Panc1 (cell line): ENCODE data around the gene PIK3CD. TPM values are rescaled to one million over a fixed set of nuclear protein-coding genes. Genes with fewer than 3 reads are reported as not detected.
"Not testable (repeated sequence)": the region's sequence is repeated elsewhere in the genome, so short reads cannot be mapped to it uniquely, and the experiment has no call there.

Source experiments
- ATAC-seq: fragments of 200-7000 bp; cut with Tn5 transposase; 2 replicates; pipeline ENCODE4 v1.9.1; 2020; ENCODE audit warnings: mild to moderate bottlenecking, moderate library complexity
- BruUV-seq: library from RNA; stranded (reverse); fragments of 400-500 nt; replicated peaks from 2 replicates; lab custom pipeline; 2021; lab: Mats Ljungman, UMichigan
- CTCF ChIA-PET: fragments of 300-600 bp; sonication (Branson Sonifier 250); formaldehyde crosslinking; loops from one replicate; lab custom pipeline; 2022; ENCODE audit warnings: antibody characterized with exemption; lab: Charles Lee
- POLR2A ChIA-PET: fragments of 300-600 bp; sonication (Branson Sonifier 250); formaldehyde crosslinking; loops from one replicate; lab custom pipeline; 2022; ENCODE audit warnings: antibody characterized with exemption; lab: Charles Lee
- DNase-seq: peaks from one replicate; pipeline ENCODE4 v3.0.0-alpha.2; 2010; ENCODE audit warnings: low read depth, low spot score
- H3K27ac ChIP-seq: 2 replicates; pipeline ENCODE4 v1.5.1; 2011; ENCODE audit warnings: mild to moderate bottlenecking, low read length, inconsistent platforms
- H3K27me3 ChIP-seq: fragments of 200-500 bp; sonication (Bioruptor generic); 2 replicates; pipeline ENCODE4 v1.6.0; 2014; ENCODE audit warnings: low read length, inconsistent platforms; ENCODE audit not compliant: control insufficient read depth, insufficient read depth
- H3K36me3 ChIP-seq: fragments of 200-500 bp; sonication (Bioruptor generic); 2 replicates; pipeline ENCODE4 v1.5.1; 2014; ENCODE audit warnings: inconsistent platforms, mild to moderate bottlenecking, low read length, moderate library complexity; ENCODE audit not compliant: control insufficient read depth, insufficient read depth
- H3K4me1 ChIP-seq: 2 replicates; pipeline ENCODE4 v1.5.1; 2011; ENCODE audit warnings: inconsistent platforms, mild to moderate bottlenecking, low read length, moderate library complexity; ENCODE audit not compliant: control insufficient read depth, insufficient read depth
- H3K4me3 ChIP-seq, 2 experiments: 2 replicates each; pipeline ENCODE4 v1.5.1; 2011 to 2012; ENCODE audit warnings: low read depth in 2 of 2, low read length in 2 of 2, mild to moderate bottlenecking in 2 of 2, inconsistent platforms in 1 of 2, moderate library complexity in 1 of 2
- H3K9me3 ChIP-seq: fragments of 200-500 bp; sonication (Bioruptor generic); 2 replicates; pipeline ENCODE4 v1.5.1; 2014; ENCODE audit warnings: low read depth, mild to moderate bottlenecking, inconsistent platforms, low read length, moderate library complexity; ENCODE audit not compliant: control insufficient read depth, insufficient read depth
- POLR2AphosphoS5 ChIP-seq: IDR thresholded peaks from 2 replicates; pipeline ENCODE4 v1.6.1; 2012; ENCODE audit warnings: mild to moderate bottlenecking, low read depth, low read length, moderate library complexity
- SIN3A ChIP-seq: IDR thresholded peaks from 2 replicates; pipeline ENCODE4 v1.6.1; 2012; ENCODE audit warnings: low read depth, mild to moderate bottlenecking, low read length, moderate library complexity, borderline replicate concordance; ENCODE audit not compliant: insufficient read depth
- TCF7L2 ChIP-seq: IDR thresholded peaks from 2 replicates; pipeline ENCODE4 v1.6.1; 2011; ENCODE audit warnings: mild to moderate bottlenecking, low read depth, low read length, inconsistent platforms
- in situ Hi-C: cut with HindIII; loops from 2 replicates; pipeline ENCODE4 v1.10.0; 2016; ENCODE audit warnings: low sequenced_read_pairs, low pct_unique_long_range_greater_than_20kb
- intact Hi-C: fragments of 100-400 bp; cut with micrococcal nuclease; formaldehyde crosslinking; loops from one replicate; pipeline ENCODE4 v1.10.0; 2022; ENCODE audit not compliant: unreplicated experiment
- total RNA-seq: library from RNA; stranded (reverse); gene quantifications from one replicate; pipeline ENCODE4 v1.2.1, GENCODE V29; 2021; ENCODE audit not compliant: unreplicated experiment
- TF ChIP-seq, protein P1 (sequence below): fragments of 450-650 bp; IDR thresholded peaks from 2 replicates; pipeline ENCODE4 v1.5.1; 2017; ENCODE audit warnings: mild to moderate bottlenecking
- TF ChIP-seq, protein P2 (sequence below), 2 experiments: IDR thresholded peaks; 2 replicates each; pipeline ENCODE4 v1.6.1; 2011 to 2012; ENCODE audit warnings: low read depth in 2 of 2, control low read depth in 1 of 2, low read length in 1 of 2, mild to moderate bottlenecking in 1 of 2, moderate library complexity in 1 of 2; ENCODE audit not compliant: insufficient read depth in 1 of 2

Gene PIK3CD
- total RNA-seq, 1 experiment from 2014 or later: 12.5 TPM

- Histone ChIP-seq H3K27me3 (no peaks in the 10 kb centered on the region), H3K9me3 (no peaks in the 10 kb centered on the region), H3K4me1 (no peaks in the 10 kb centered on the region), H3K27ac (no peak overlapping the region), H3K4me3 (no peak overlapping the region), H3K36me3 (no peaks in the 10 kb centered on the region)
- TF ChIP-seq, protein P1, sequence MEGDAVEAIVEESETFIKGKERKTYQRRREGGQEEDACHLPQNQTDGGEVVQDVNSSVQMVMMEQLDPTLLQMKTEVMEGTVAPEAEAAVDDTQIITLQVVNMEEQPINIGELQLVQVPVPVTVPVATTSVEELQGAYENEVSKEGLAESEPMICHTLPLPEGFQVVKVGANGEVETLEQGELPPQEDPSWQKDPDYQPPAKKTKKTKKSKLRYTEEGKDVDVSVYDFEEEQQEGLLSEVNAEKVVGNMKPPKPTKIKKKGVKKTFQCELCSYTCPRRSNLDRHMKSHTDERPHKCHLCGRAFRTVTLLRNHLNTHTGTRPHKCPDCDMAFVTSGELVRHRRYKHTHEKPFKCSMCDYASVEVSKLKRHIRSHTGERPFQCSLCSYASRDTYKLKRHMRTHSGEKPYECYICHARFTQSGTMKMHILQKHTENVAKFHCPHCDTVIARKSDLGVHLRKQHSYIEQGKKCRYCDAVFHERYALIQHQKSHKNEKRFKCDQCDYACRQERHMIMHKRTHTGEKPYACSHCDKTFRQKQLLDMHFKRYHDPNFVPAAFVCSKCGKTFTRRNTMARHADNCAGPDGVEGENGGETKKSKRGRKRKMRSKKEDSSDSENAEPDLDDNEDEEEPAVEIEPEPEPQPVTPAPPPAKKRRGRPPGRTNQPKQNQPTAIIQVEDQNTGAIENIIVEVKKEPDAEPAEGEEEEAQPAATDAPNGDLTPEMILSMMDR: no peak
- TF ChIP-seq, protein P2, sequence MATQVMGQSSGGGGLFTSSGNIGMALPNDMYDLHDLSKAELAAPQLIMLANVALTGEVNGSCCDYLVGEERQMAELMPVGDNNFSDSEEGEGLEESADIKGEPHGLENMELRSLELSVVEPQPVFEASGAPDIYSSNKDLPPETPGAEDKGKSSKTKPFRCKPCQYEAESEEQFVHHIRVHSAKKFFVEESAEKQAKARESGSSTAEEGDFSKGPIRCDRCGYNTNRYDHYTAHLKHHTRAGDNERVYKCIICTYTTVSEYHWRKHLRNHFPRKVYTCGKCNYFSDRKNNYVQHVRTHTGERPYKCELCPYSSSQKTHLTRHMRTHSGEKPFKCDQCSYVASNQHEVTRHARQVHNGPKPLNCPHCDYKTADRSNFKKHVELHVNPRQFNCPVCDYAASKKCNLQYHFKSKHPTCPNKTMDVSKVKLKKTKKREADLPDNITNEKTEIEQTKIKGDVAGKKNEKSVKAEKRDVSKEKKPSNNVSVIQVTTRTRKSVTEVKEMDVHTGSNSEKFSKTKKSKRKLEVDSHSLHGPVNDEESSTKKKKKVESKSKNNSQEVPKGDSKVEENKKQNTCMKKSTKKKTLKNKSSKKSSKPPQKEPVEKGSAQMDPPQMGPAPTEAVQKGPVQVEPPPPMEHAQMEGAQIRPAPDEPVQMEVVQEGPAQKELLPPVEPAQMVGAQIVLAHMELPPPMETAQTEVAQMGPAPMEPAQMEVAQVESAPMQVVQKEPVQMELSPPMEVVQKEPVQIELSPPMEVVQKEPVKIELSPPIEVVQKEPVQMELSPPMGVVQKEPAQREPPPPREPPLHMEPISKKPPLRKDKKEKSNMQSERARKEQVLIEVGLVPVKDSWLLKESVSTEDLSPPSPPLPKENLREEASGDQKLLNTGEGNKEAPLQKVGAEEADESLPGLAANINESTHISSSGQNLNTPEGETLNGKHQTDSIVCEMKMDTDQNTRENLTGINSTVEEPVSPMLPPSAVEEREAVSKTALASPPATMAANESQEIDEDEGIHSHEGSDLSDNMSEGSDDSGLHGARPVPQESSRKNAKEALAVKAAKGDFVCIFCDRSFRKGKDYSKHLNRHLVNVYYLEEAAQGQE (IDR thresholded peaks at IDR 0.05; ENCODE audit: insufficient read depth in 1 of 2, low read depth in 2 of 2, low read length in 1 of 2): no peak
- TF ChIP-seq POLR2AphosphoS5 (no peak), SIN3A (no peak), TCF7L2 (no peak)
- in situ Hi-C loops (no loop called here), intact Hi-C loops (no loop called here)
- ChIA-PET POLR2A (interaction anchor here (0.5 kb wide), 1 partner anchor 10 kb away, joined by 8 read pairs; no protein-coding TSS in a partner anchor), CTCF (no interaction called here)
- BruUV-seq: no TSS peak
- ATAC-seq (no peak), DNase-seq (no peak)
These were observed 60.0 kb downstream of the PIK3CD start for GRCh38 chr1:9711466-9712020.

DNA sequence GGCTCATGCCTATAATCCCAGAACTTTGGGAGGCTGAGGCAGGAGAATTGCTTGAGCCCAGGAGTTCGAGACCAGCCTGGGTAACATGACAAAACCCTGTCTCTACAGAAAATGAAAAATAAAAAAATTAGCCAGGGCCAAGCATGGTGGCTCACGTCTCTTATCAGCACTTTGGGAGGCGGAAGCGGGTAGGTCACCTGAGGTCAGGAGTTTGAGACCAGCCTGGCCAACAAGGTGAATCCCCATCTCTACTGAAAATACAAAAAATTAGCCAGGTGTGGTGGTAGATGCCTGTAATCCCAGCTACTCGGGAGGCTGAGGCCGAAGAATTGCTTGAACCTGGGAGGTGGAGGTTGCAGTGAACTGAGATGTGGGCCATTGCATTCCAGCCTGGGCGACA is 61.2 kb downstream of the PIK3CD start:
- intact Hi-C loops, DNase-seq, H3K36me3 ChIP-seq, ATAC-seq, POLR2A ChIA-PET, CTCF ChIA-PET, H3K4me3 ChIP-seq, H3K27me3 ChIP-seq, in situ Hi-C loops, H3K4me1 ChIP-seq, H3K9me3 ChIP-seq, H3K27ac ChIP-seq, BruUV-seq: not testable (repeated sequence)

- intact Hi-C loops (no loop called here), in situ Hi-C loops (no loop called here)
- TF ChIP-seq SIN3A (no peak), TCF7L2 (no peak), POLR2AphosphoS5 (no peak)
- TF ChIP-seq, protein P2 (IDR thresholded peaks at IDR 0.05; ENCODE audit: insufficient read depth in 1 of 2, low read depth in 2 of 2, low read length in 1 of 2): no peak
- TF ChIP-seq, protein P1: no peak
- CTCF ChIA-PET: no interaction called here
- POLR2A ChIA-PET: no interaction called here
- ATAC-seq (no peak), DNase-seq (no peak)
- Histone ChIP-seq H3K36me3 (no peaks in the 10 kb centered on the region), H3K27me3 (no peaks in the 10 kb centered on the region), H3K9me3 (no peaks in the 10 kb centered on the region), H3K27ac (no peak overlapping the region), H3K4me1 (peaks cover 13% of the 10 kb centered on the region), H3K4me3 (no peak overlapping the region)
- no TSS peak for BruUV-seq
These were observed 62.8 kb downstream of the PIK3CD start for GRCh38 chr1:9714257-9714718.
